GM23248 (cell line): ENCODE results near the gene PRLR. TPM values are rescaled to one million over a fixed set of nuclear protein-coding genes. Genes with fewer than 3 reads are reported as not detected.

Experiments used
- DNase-seq: peaks from one replicate; pipeline ENCODE4 v3.0.0-alpha.2; 2015
- H2AFZ ChIP-seq: fragments of 200-600 bp; sonication (generic); 2 replicates; pipeline ENCODE4 v1.6.1; 2016; ENCODE audit warnings: antibody characterized with exemption
- H3F3A ChIP-seq: fragments of 200-600 bp; sonication (generic); 2 replicates; pipeline ENCODE4 v1.6.1; 2016; ENCODE audit warnings: mild to moderate bottlenecking, antibody characterized with exemption, mixed run types; ENCODE audit not compliant: insufficient read depth
- H3K27ac ChIP-seq: fragments of 200-600 bp; sonication (generic); 2 replicates; pipeline ENCODE4 v1.5.1; 2016; ENCODE audit warnings: mild to moderate bottlenecking
- H3K27me3 ChIP-seq: fragments of 200-600 bp; sonication (generic); replicated peaks from 2 replicates; pipeline ENCODE4 v1.6.1; 2016; ENCODE audit warnings: mild to moderate bottlenecking; ENCODE audit not compliant: insufficient read depth
- H3K36me3 ChIP-seq: fragments of 200-600 bp; sonication (generic); 2 replicates; pipeline ENCODE4 v1.6.1; 2016; ENCODE audit warnings: low read depth, mild to moderate bottlenecking
- H3K4me1 ChIP-seq: fragments of 200-600 bp; sonication (generic); 2 replicates; pipeline ENCODE4 v1.6.1; 2016; ENCODE audit warnings: mild to moderate bottlenecking; ENCODE audit not compliant: insufficient read depth
- H3K4me2 ChIP-seq: fragments of 200-600 bp; sonication (generic); one replicate; pipeline ENCODE4 v1.6.1; 2016; ENCODE audit warnings: mild to moderate bottlenecking; ENCODE audit not compliant: unreplicated experiment
- H3K4me3 ChIP-seq: fragments of 200-600 bp; sonication (generic); 2 replicates; pipeline ENCODE4 v1.5.1; 2016; ENCODE audit warnings: mild to moderate bottlenecking
- H3K79me2 ChIP-seq: fragments of 200-600 bp; sonication (generic); 2 replicates; pipeline ENCODE4 v1.6.1; 2016; ENCODE audit warnings: mild to moderate bottlenecking; ENCODE audit not compliant: insufficient read depth
- H3K9ac ChIP-seq: fragments of 200-600 bp; sonication (generic); 2 replicates; pipeline ENCODE4 v1.6.1; 2016; ENCODE audit warnings: mild to moderate bottlenecking
- H3K9me2 ChIP-seq: fragments of 200-600 bp; sonication (generic); 2 replicates; pipeline ENCODE4 v1.6.1; 2016; ENCODE audit warnings: mixed run types, mild to moderate bottlenecking, moderate library complexity; ENCODE audit not compliant: insufficient read depth
- H3K9me3 ChIP-seq: fragments of 200-600 bp; sonication (generic); one replicate; pipeline ENCODE4 v1.6.1; 2017; ENCODE audit warnings: low read depth
- H4K20me1 ChIP-seq: fragments of 200-600 bp; sonication (generic); 2 replicates; pipeline ENCODE4 v1.6.0; 2016; ENCODE audit not compliant: insufficient read depth
- EZH2 ChIP-seq: fragments of 200-600 bp; sonication (generic); IDR thresholded peaks from 2 replicates; pipeline ENCODE4 v1.6.1; 2018; ENCODE audit warnings: antibody characterized with exemption, mild to moderate bottlenecking; ENCODE audit not compliant: insufficient read depth, poor library complexity, severe bottlenecking
- EZH2phosphoT487 ChIP-seq: fragments of 200-600 bp; sonication (generic); IDR thresholded peaks from 2 replicates; pipeline ENCODE4 v1.6.1; 2018; ENCODE audit warnings: antibody characterized with exemption, moderate library complexity, mild to moderate bottlenecking, low read depth; ENCODE audit not compliant: insufficient read depth
- WGBS, 2 experiments: methylation state at CpG; one replicate each; pipeline ENCODE4 v1.1.6; 2015 to 2017; ENCODE audit warnings: low lambda C conversion rate in 2 of 2, low coverage in 1 of 2; ENCODE audit errors: missing lambda C conversion rate in 2 of 2; 5-methylcytosine and 5-hydroxymethylcytosine counted together
- in situ Hi-C: fragments of 300-500 bp; cut with MboI; formaldehyde crosslinking; loops from 2 replicates; pipeline ENCODE4 v1.15.0; 2020
- polyA plus RNA-seq: library from polyadenylated mRNA; unstranded; fragments of >200 nt; fragmentation: Nextera tagmentation; extraction: Ambion mirVana; gene quantifications from 2 replicates; pipeline ENCODE4 v1.2.1, GENCODE V29; 2016
- total RNA-seq: library from RNA; depleted of rRNA; stranded (reverse); fragments of >200 nt; shearing (Covaris generic); gene quantifications from 2 replicates; pipeline ENCODE4 v1.2.3, GENCODE V29; 2014

Gene PRLR
- total and polyA plus RNA-seq, 2 experiments from 2014 or later, result 0.80 to 5.8 TPM

GRCh38 chr5:35134278-35135030 is 95.8 kb downstream of the PRLR start:
- H2AFZ ChIP-seq, result no peak overlapping the region
- no peak overlapping the region for H3K4me2 ChIP-seq
- H3K4me3 ChIP-seq, result no peak overlapping the region
- H3K9ac ChIP-seq, result peak overlapping the region; percentile 71
- H3K9me3 ChIP-seq, result no peaks in the 10 kb centered on the region
- peaks cover 86% of the 10 kb centered on the region for H3F3A ChIP-seq
- H3K27ac ChIP-seq, result peak overlapping the region; percentile 96
- TF ChIP-seq EZH2phosphoT487 (no peak), EZH2 (no peak)
- H3K79me2 ChIP-seq, result no peaks in the 10 kb centered on the region
- H3K27me3 ChIP-seq, result no peaks in the 10 kb centered on the region
- no peaks in the 10 kb centered on the region for H3K9me2 ChIP-seq
- DNase-seq, result peak; percentile 70
- H3K4me1 ChIP-seq, result peaks cover 93% of the 10 kb centered on the region
- H4K20me1 ChIP-seq, result no peaks in the 10 kb centered on the region
- in situ Hi-C loops, result no loop called here
- no peaks in the 10 kb centered on the region for H3K36me3 ChIP-seq
- WGBS, 2 experiments, result 57 to 58% methylated on average over 9 of the region's 9 CpGs

GRCh38 chr5:35133186-35133585 is 97.1 kb downstream of the PRLR start:
- peak overlapping the region; percentile 96 for H3K27ac ChIP-seq
- H2AFZ ChIP-seq, result no peak overlapping the region
- no peaks in the 10 kb centered on the region for H3K9me3 ChIP-seq
- 61 to 78% methylated on average over 2 of the region's 2 CpGs for WGBS, 2 experiments
- peaks cover 91% of the 10 kb centered on the region for H3F3A ChIP-seq
- no peak overlapping the region for H3K4me3 ChIP-seq
- 0 out of 2 replicates have a peak overlapping the region, but pooled peaks have one; percentile 71 for H3K9ac ChIP-seq
- H3K4me2 ChIP-seq, result peak overlapping the region; percentile 2
- no peaks in the 10 kb centered on the region for H3K9me2 ChIP-seq
- H4K20me1 ChIP-seq, result no peaks in the 10 kb centered on the region
- TF ChIP-seq EZH2phosphoT487 (no peak), EZH2 (no peak)
- peaks cover 93% of the 10 kb centered on the region for H3K4me1 ChIP-seq
- H3K27me3 ChIP-seq, result no peaks in the 10 kb centered on the region
- H3K36me3 ChIP-seq, result no peaks in the 10 kb centered on the region
- H3K79me2 ChIP-seq, result no peaks in the 10 kb centered on the region
- DNase-seq, result peak; percentile 75
- in situ Hi-C loops, result no loop called here

GRCh38 chr5:35131723-35132122 is 98.6 kb downstream of the PRLR start:
- no peak overlapping the region for H3K4me3 ChIP-seq
- H4K20me1 ChIP-seq, result no peaks in the 10 kb centered on the region
- H3K36me3 ChIP-seq, result no peaks in the 10 kb centered on the region
- H3K4me1 ChIP-seq, result peaks cover 83% of the 10 kb centered on the region
- peak; percentile 84 for DNase-seq
- in situ Hi-C loops, result no loop called here
- no peaks in the 10 kb centered on the region for H3K79me2 ChIP-seq
- no peak for TF ChIP-seq EZH2
- no peak for TF ChIP-seq EZH2phosphoT487
- H3K27ac ChIP-seq, result peak overlapping the region; percentile 96
- H3K9me3 ChIP-seq, result no peaks in the 10 kb centered on the region
- H3F3A ChIP-seq, result peaks cover 86% of the 10 kb centered on the region
- H2AFZ ChIP-seq, result no peak overlapping the region
- H3K9me2 ChIP-seq, result peaks cover 6% of the 10 kb centered on the region; the same call in 1 of the 2 replicates
- no peaks in the 10 kb centered on the region for H3K27me3 ChIP-seq
- no peak overlapping the region for H3K4me2 ChIP-seq
- 0 out of 2 replicates have a peak overlapping the region, but pooled peaks have one; percentile 20 for H3K9ac ChIP-seq

- H3K4me2 ChIP-seq, result peak overlapping the region; percentile 68
- DNase-seq, result peak; percentile 68
- H2AFZ ChIP-seq, result no peak overlapping the region
- WGBS, 2 experiments, result 84 to 90% methylated on average over 7 of the region's 7 CpGs
- H3F3A ChIP-seq, result peaks cover 72% of the 10 kb centered on the region
- no peaks in the 10 kb centered on the region for H4K20me1 ChIP-seq
- TF ChIP-seq EZH2 (no peak), EZH2phosphoT487 (no peak)
- no peaks in the 10 kb centered on the region for H3K27me3 ChIP-seq
- H3K4me1 ChIP-seq, result peaks cover 68% of the 10 kb centered on the region
- no peaks in the 10 kb centered on the region for H3K36me3 ChIP-seq
- H3K9ac ChIP-seq, result peak overlapping the region; percentile 27; the same call in 1 of the 2 replicates
- peaks cover 6% of the 10 kb centered on the region; the same call in 1 of the 2 replicates for H3K9me2 ChIP-seq
- H3K79me2 ChIP-seq, result no peaks in the 10 kb centered on the region
- in situ Hi-C loops, result no loop called here
- peak overlapping the region; percentile 63 for H3K27ac ChIP-seq
- no peaks in the 10 kb centered on the region for H3K9me3 ChIP-seq
- no peak overlapping the region for H3K4me3 ChIP-seq
Measured at GRCh38 chr5:35129921-35130485, 100.3 kb downstream of the PRLR start.
